GM12892 (cell line): ENCODE measurements around the gene CCDC85C.

Experiments used
- POLR2A ChIP-seq: IDR thresholded peaks from 2 replicates; pipeline ENCODE4 v1.6.1; 2011; ENCODE audit warnings: low read depth, low read length, control low read depth
- POLR2AphosphoS5 ChIP-seq: IDR thresholded peaks from 2 replicates; pipeline ENCODE4 v1.6.1; 2011; ENCODE audit warnings: low read depth, low read length, control low read depth
- TAF1 ChIP-seq: IDR thresholded peaks from 2 replicates; pipeline ENCODE4 v1.6.1; 2011; ENCODE audit warnings: low read depth, mild to moderate bottlenecking, control low read depth, low read length, borderline replicate concordance

DNA sequence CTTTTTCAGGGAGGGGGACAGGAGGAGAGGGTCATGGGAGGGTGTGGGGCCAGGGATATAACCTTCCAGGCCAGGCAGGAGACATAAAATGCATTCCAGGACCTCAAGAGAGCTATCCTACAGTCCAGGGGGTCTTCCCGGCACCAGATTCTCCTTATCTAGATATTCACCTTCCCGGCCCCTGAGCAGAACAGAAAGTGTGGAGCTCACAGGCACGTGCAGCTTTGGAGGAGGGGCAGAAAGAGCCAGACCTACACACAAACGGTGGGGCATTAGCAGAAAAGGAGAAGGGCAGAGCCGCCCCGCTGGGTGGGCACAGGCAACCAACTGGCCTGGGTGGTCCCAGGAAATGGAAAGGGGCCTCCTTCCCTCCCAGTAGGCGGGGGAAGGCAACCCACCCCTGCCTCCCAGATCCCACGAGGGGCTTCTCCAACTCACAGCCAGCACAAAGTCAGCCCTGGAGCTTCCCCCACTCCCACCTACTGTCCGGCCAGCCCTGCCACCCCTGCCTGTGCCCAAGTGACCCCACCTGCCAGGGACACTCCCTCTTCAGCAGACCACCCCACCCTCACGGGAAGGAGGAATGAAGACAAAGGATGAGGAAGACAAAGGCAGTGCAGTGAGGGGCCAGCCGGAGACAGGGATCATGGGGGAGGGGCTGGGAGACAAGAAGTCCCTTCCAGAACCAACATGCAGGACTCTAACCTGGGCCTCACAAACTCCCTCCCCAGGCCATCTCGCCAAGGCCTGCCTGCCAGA is 33.3 kb downstream of the CCDC85C start:
- TF ChIP-seq TAF1 (no peak), POLR2A (no peak), POLR2AphosphoS5 (no peak)
